ENCODE data around the gene ITGB7.
"Not testable (repeated sequence)": the region's sequence is repeated elsewhere in the genome, so short reads cannot be mapped to it uniquely, and the experiment has no call there.

The ITGB7 gene

GRCh38 chr12:53176750-53177149 lies 30.3 kb downstream of the ITGB7 start:
- no peak for DNase-seq

- peak; percentile 61 for DNase-seq
Measured at GRCh38 chr12:53174881-53175491, 32.1 kb downstream of the ITGB7 start.

- DNase-seq = no peak
Measured at GRCh38 chr12:53173085-53173715, 33.9 kb downstream of the ITGB7 start.

GRCh38 chr12:53172352-53172751 lies 34.7 kb downstream of the ITGB7 start:
- no peak for DNase-seq

DNA sequence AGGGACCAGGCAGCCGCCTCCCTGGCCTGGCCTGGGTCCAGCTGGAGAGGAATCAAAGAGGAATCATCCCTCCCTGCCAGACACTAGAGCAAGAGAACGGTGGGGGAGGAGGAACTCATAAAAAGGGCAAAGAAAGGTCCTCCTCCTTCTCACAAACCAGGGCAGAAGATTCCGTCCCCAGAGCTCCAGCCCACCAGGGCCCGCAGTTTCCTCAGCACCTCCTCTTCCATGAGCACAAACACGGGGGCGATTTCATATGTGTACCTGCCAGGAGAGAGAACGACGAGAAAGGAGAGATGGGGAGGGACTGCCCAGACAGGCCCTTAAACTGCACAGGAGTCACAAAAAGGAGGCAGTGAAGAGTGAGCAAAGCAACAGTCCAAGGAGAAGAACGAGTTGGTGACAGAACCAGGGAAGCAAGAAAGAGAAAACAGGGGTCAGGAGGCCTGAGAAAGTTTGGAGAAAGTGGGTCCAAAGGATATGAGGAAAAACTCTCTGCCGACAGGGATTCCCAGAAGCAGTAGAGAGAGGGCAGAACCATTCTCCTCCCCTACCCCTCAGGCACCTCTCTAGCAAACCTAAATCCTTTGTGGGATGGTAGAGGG lies 35.2 kb downstream of the ITGB7 start:
- DNase-seq = no peak

GRCh38 chr12:53170876-53171724 lies 36.0 kb downstream of the ITGB7 start:
- DNase-seq = no peak

GRCh38 chr12:53170215-53170614 lies 36.8 kb downstream of the ITGB7 start:
- no peak for DNase-seq

DNA sequence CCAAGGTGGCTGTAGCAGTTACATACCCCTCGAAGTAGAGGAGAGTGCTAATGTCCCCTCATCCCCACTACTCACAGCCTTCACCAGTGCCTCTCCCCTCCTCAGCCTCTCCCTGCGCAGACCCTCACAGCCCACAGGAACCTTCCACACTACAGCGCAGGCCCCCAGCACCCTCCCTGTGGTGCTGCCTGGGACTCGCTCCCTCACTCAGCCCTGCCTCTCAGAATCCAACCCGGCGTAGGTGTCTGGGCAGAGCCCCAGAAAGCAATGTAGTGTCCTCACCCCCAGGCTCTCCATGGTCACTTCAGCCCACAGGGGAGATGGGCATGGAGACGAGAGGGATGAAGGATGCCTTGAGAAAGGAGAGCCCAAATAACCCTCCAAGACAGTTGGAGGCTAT lies 37.4 kb downstream of the ITGB7 start:
- no peak for DNase-seq

DNA sequence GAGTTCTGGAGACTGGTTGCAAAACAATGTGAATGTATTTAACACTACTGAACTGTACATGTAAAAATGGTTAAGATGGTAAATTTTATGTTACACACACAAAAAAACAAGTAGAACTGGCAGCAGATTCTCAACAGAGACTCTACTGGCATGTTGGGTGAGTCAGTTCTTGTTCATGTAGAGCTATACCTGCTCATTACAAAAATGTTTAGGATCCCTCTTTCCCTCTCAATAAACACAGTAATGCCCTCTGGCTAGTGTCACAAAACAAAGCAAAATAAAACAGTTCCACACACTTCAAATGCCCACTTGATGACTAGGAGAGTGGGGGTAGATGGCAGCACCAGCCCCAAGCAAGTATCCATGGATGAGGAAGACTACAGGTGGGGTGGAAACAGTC lies 40.2 kb downstream of the ITGB7 start:
- DNase-seq = no peak

GRCh38 chr12:53163008-53163407 lies 44.0 kb downstream of the ITGB7 start:
- DNase-seq = not testable (repeated sequence)

- DNase-seq = no peak
Measured at GRCh38 chr12:53161119-53161911, 45.7 kb downstream of the ITGB7 start.

- no peak for DNase-seq
Measured at GRCh38 chr12:53160673-53161072, 46.4 kb downstream of the ITGB7 start.

- no peak for DNase-seq
Measured at GRCh38 chr12:53160000-53160399, 47.1 kb downstream of the ITGB7 start.

DNA sequence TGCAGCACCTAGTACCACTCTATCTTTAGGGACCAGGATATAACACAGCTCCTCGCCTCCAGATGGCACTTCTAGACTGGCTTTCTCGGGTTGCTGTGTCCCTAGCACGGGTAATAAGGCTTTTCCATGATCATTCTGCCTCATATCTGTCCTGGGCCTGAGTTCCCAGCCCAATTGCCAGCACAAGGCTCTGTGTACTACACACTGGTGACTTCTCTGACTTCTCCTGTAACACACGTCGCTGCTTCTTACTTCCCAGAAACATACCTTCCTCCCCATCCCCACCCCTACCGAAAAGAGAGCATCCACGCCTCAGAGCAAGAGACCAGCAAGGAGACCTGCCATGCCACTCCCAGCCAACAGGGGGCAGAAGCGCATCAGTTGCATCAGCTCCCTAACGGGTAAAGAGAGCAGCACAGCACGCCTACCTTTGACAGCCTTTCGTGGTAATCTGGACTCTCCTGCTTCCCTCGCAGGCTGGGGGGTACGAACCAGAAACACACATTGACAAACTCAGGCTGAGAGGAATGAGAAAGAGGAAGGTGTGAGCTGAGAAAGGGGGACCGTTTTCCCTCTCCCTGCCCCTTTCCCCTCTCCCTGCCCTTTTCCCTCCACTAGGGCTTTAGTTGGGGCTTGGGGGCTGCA lies 47.7 kb downstream of the ITGB7 start:
- DNase-seq = peak; percentile 86

- DNase-seq = no peak
Measured at GRCh38 chr12:53152390-53152789, 54.7 kb downstream of the ITGB7 start.

DNA sequence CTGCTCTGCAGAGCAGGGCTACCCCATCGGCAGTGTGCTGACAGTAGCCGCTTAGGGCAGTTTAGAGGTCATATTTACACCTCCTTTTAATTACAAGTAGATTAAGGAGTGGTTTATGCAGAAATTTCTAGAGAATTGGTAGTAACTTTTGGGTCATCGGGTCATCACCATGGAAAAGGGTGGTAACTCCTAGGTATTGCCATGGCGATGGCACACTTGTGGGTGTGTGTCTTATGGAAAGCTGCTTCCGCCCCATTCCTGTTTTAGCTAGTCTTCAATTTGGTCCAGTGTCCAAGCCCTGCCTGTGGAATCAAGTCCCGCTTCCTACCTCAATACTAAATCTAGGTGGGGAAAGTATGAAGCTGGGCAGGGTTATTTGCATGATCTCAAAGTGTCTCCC lies 56.0 kb downstream of the ITGB7 start:
- DNase-seq = no peak

DNA sequence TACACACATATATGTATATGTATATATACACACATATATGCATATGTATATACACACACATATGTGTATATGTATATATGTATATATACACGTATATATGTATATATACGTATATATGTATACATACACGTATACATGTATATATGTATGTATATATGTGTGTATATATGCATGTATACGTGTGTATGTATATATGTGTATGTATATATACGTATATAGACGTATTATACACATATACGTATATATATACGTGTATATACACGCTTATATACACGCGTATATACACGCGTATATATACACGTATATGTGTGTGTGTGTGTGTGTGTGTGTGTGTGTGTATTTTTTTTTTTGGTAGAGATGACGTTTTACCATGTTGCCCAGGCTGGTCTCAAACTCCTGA lies 59.4 kb downstream of the ITGB7 start:
- DNase-seq = no peak

DNA sequence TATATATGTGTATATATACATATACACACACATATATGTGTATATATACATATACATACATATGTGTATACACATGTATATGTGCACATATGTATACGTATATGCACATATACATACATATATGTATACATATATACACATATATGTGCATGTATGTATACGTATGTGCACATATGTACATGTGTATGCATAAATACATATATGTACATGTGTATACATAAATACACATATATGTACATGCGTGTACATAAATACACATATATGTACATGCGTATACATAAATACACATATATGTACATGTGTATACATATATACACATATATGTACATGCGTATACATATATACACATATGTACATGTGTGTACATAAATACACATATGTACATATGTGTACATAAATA lies 59.9 kb downstream of the ITGB7 start:
- DNase-seq = no peak

DNA sequence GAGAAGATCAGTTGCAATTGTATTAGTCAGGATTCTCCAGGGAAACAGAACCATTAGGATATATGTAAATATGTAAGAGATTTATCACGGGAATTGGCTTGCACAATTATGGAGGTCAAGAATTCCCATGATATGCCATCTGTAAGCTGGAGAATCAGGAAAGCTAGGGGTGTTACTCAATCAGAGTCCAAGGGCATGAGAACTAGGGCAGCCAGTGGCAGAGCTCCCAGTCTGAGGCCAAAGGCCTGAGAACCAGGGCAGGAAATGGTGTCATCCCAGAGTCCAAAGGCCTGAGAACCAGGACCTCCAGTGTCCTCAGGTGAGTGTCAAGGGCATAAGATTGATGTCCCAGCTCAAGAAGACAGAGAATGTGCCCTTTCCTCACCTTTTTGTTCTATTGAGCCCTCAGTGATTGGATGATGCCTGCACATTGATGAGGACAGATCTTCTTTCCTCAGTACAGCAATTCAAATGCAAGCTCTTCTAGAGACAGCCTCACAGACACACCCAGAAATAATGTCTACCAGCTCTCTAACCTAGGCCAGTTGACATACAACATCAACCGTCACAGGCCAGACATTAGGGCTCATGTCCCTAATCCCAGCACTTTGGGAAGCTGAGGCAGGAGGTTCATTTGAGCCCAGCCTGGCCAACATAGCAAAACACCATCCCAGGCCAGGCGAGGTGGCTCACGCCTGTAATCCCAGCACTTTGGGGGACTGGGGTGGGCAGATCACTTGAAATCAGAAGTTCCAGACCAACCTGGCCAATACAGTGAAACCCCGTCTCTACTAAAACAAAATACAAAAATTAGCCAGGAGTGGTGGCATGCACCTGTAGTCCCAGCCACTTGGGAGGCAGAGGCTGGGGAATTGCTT lies 61.4 kb downstream of the ITGB7 start:
- no peak for DNase-seq

DNA sequence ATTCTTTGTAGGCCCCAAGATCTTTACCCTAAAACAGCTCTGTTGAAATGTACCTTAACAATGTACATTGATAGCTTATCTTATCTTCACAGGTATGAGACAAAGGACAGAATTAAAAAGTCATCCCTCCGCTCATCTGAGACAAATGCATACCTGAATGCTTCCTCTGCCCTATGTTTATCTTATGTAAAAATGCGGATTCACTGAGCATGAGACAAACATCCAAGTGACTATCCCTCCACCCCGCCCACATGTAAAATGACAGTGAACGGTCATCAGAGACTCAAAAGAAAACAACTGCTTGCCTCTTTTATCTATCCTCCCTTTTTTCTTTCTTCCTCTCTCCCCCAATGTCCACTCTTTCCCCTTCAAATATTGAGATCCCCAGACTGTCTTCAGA lies 63.7 kb downstream of the ITGB7 start:
- no peak for DNase-seq
